Stimulated activated naive CD8-positive, alpha-beta T cell treated with anti-CD3 and anti-CD28 coated beads, Interleukin-15, Interleukin-2, amounts not matched to agents 100 U/mL and 50 U/mL, for 24 hours (primary cell): ENCODE measurements around the gene ACD.
A peak's percentile ranks its signal among the peaks of the same experiment; 100 is the strongest.

Experiments
- ATAC-seq: fragments of 150-1000 bp; cut with Tn5 transposase; one replicate; pipeline ENCODE4 v1.10.0; 2021
- DNase-seq: peaks from one replicate; pipeline ENCODE4 v3.0.0; 2021

The ACD gene

GRCh38 chr16:67675999-67676398 lies 15.9 kb upstream of the ACD start:
- DNase-seq (no peak), ATAC-seq (no peak)

- ATAC-seq, result no peak
- no peak for DNase-seq
Measured at GRCh38 chr16:67675579-67675935, 15.5 kb upstream of the ACD start.

GRCh38 chr16:67674851-67675578 lies 15.0 kb upstream of the ACD start:
- no peak for DNase-seq

GRCh38 chr16:67673712-67674580 lies 13.9 kb upstream of the ACD start:
- ATAC-seq (no peak), DNase-seq (no peak)

More at GRCh38 chr16:67674851-67675578, 15.0 kb upstream of the ACD start:
- peak; percentile 8 for ATAC-seq

GRCh38 chr16:67672739-67673662 lies 12.9 kb upstream of the ACD start:
- peak; percentile 63 for DNase-seq
- ATAC-seq, result no peak

- DNase-seq, result no peak
- no peak for ATAC-seq
Measured at GRCh38 chr16:67672306-67672705, 12.2 kb upstream of the ACD start.

- DNase-seq (no peak), ATAC-seq (no peak)
Measured at GRCh38 chr16:67669499-67670101, 9.5 kb upstream of the ACD start.

- peak; percentile 44 for DNase-seq
- no peak for ATAC-seq
Measured at GRCh38 chr16:67668495-67669157, 8.6 kb upstream of the ACD start.

- peak; percentile 89 for ATAC-seq
- peak; percentile 81 for DNase-seq
Measured at GRCh38 chr16:67667817-67668494, 7.9 kb upstream of the ACD start.

GRCh38 chr16:67667453-67667816 lies 7.4 kb upstream of the ACD start:
- ATAC-seq, result no peak
- no peak for DNase-seq

- DNase-seq, result peak; percentile 85
Measured at GRCh38 chr16:67666559-67667452, 6.7 kb upstream of the ACD start, which contains the start of the genes C16orf86 and ENKD1. Gene C16orf86 (plus strand): TSS chr16:67666814. CDS start chr16:67666971, 157 bp downstream. Gene ENKD1 (minus strand): TSS chr16:67666750. CDS start chr16:67666442, 308 bp downstream.

GRCh38 chr16:67666032-67666551 lies 6.0 kb upstream of the ACD start:
- ATAC-seq (no peak), DNase-seq (peak; percentile 48)

More at GRCh38 chr16:67666559-67667452, 6.7 kb upstream of the ACD start, which contains the start of the genes C16orf86 and ENKD1:
- ATAC-seq, result peak; percentile 69

- ATAC-seq, result no peak
- no peak for DNase-seq
Measured at GRCh38 chr16:67665598-67665997, 5.5 kb upstream of the ACD start.

- ATAC-seq (no peak), DNase-seq (no peak)
Measured at GRCh38 chr16:67664871-67665270, 4.8 kb upstream of the ACD start.

- DNase-seq (no peak), ATAC-seq (no peak)
Measured at GRCh38 chr16:67664258-67664657, 4.2 kb upstream of the ACD start.

GRCh38 chr16:67663877-67664222 lies 3.8 kb upstream of the ACD start:
- no peak for DNase-seq
- no peak for ATAC-seq

- DNase-seq (peak; percentile 58), ATAC-seq (no peak)
Measured at GRCh38 chr16:67663151-67663876, 3.3 kb upstream of the ACD start.

GRCh38 chr16:67662653-67663010 lies 2.6 kb upstream of the ACD start:
- ATAC-seq (no peak), DNase-seq (no peak)
